K562 (cell line): Measurements from ENCODE around the gene OCSTAMP.

Source experiments
- EP300 ChIP-seq: IDR thresholded peaks from 2 replicates; pipeline ENCODE4 v1.6.1; 2012; ENCODE audit warnings: low read length, improper control_type of control experiment
- POLR2AphosphoS5 ChIP-seq: IDR thresholded peaks from 2 replicates; pipeline ENCODE4 v1.6.1; 2011; ENCODE audit warnings: mild to moderate bottlenecking, low read depth, low read length, moderate library complexity; ENCODE audit not compliant: control insufficient read depth, insufficient read depth
- RAD21 ChIP-seq, 2 experiments: fragments of 250-450 bp in 1 of 2; fragments of 450-650 bp in 1 of 2; sonication (Bioruptor Pico) in 1 of 2; formaldehyde crosslinking in 1 of 2; IDR thresholded peaks in 1 of 2; conservative IDR thresholded peaks in 1 of 2; 2 replicates each; pipeline versions ENCODE4 v1.4.0 to v1.8.0; 2020 to 2022; ENCODE audit warnings: mild to moderate bottlenecking in 2 of 2, moderate library complexity in 1 of 2

DNA sequence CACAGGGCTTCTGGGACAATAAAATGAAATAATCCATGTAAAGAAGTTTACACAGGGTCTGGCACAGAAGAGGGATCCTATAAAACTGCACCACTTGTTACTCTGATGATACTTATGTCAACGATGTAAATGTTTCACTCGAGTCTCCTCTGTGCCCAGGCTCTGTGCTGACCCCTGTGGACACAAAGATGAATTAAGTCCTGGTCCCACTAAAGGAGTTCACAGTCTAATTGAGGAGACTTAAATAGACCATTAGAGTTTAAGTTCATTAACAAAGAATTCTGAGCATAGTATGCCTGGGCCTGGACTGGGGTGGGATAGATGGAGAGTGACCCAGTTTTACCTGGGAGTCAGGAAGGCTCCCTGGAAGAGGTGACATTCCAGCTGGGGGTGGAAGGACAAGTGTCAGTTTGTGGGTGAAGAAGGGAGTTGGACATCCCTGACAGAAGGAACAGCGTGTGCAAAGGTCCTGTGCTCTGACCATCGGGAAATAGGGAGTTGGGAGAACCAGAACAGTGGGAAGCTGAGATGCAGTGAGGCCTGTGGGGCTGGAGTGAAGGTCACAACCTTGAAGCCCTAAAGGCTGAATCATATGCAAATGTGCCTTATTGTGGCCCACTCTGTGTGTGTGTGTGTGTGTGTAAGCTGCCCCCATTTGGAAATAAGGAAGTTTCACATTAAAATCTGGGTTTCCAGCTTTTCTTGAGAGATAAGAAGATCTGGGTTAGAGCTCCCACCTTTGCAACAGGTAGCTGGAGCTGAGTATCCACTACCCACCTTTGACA lies 1.1 kb downstream of the OCSTAMP start:
- TF ChIP-seq EP300, result no peak
- TF ChIP-seq POLR2AphosphoS5, result no peak
- TF ChIP-seq RAD21 (CRISPR knock-in tag; conservative IDR thresholded peaks at IDR 0.05 in 1 of 2, IDR thresholded peaks at IDR 0.05 in 1 of 2), result no peak
